IPS-20b (cell line): ENCODE measurements around the gene CEP164.
"Not testable (repeated sequence)": the region's sequence is repeated elsewhere in the genome, so short reads cannot be mapped to it uniquely, and the experiment has no call there.

Experiments used
- H3K27ac ChIP-seq: one replicate; pipeline ENCODE4 v1.5.1; 2013; ENCODE audit warnings: low read length
- H3K27me3 ChIP-seq: 2 replicates; pipeline ENCODE4 v1.6.1; 2013; ENCODE audit warnings: mild to moderate bottlenecking, low read length, inconsistent platforms; ENCODE audit not compliant: insufficient read depth
- H3K36me3 ChIP-seq: 2 replicates; pipeline ENCODE4 v1.6.1; 2013; ENCODE audit warnings: low read depth, mild to moderate bottlenecking, inconsistent platforms, low read length, moderate library complexity; ENCODE audit not compliant: insufficient read depth
- H3K4me1 ChIP-seq: 2 replicates; pipeline ENCODE4 v1.6.1; 2013; ENCODE audit warnings: mild to moderate bottlenecking, control low read depth, inconsistent platforms, low read length, moderate library complexity; ENCODE audit not compliant: insufficient read depth
- H3K4me3 ChIP-seq: 2 replicates; pipeline ENCODE4 v1.5.1; 2013; ENCODE audit warnings: mild to moderate bottlenecking, low read length, inconsistent platforms
- H3K9ac ChIP-seq: 2 replicates; pipeline ENCODE4 v1.6.1; 2013; ENCODE audit warnings: low read depth, mild to moderate bottlenecking, inconsistent platforms, low read length, moderate library complexity
- H3K9me3 ChIP-seq: 2 replicates; pipeline ENCODE4 v1.6.1; 2013; ENCODE audit warnings: mild to moderate bottlenecking, low read depth, low read length, inconsistent platforms; ENCODE audit not compliant: insufficient read depth

The CEP164 gene

DNA sequence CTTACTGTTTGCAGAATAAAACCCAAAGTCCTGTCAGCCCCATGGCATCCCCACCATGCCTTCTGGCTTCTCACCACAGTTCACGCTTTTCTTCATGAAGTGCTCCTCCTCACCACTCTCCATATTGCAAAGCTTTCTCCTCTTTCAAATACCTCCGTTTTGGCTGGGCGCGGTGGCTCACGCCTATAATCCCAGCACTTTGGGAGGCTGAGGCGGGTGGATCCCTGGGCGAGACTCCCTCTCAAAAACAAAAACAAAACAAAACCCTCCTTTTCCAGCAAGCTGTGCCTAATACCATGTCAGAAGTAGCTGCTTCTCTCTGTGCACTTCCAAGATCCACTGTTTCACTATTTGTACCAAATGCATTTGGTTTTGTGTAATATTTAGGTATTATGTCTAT lies 18.3 kb upstream of the CEP164 start:
- H3K27me3 ChIP-seq, result no peaks in the 10 kb centered on the region; the same call in 1 of the 2 replicates
- no peak overlapping the region for H3K27ac ChIP-seq
- no peaks in the 10 kb centered on the region for H3K36me3 ChIP-seq
- no peak overlapping the region for H3K9ac ChIP-seq
- no peaks in the 10 kb centered on the region for H3K4me1 ChIP-seq
- no peaks in the 10 kb centered on the region for H3K9me3 ChIP-seq
- no peak overlapping the region for H3K4me3 ChIP-seq

DNA sequence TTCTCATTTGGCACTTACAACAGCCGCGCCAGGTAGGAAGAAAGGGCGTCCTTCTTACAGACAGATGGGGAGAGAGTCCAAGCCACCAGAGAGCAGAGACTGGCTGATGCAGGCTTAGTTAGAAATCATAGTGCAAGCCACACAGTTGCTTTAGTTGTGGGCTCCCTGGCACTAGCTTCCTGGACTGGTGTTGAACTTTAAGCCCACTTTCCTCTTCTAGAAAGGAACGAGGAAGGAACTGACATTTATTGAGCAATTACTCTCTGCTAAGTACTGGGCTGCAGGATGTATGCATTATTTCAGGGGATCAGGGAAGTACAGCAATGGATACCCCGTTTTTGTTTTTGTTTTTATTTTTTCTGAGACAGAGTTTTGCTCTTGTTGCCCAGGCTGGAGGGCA lies 14.6 kb upstream of the CEP164 start:
- Histone ChIP-seq H3K4me1 (peaks cover 5% of the 10 kb centered on the region; the same call in 1 of the 2 replicates), H3K27ac (no peak overlapping the region), H3K9ac (no peak overlapping the region), H3K27me3 (peaks cover 11% of the 10 kb centered on the region), H3K36me3 (no peaks in the 10 kb centered on the region), H3K9me3 (no peaks in the 10 kb centered on the region), H3K4me3 (no peak overlapping the region)

DNA sequence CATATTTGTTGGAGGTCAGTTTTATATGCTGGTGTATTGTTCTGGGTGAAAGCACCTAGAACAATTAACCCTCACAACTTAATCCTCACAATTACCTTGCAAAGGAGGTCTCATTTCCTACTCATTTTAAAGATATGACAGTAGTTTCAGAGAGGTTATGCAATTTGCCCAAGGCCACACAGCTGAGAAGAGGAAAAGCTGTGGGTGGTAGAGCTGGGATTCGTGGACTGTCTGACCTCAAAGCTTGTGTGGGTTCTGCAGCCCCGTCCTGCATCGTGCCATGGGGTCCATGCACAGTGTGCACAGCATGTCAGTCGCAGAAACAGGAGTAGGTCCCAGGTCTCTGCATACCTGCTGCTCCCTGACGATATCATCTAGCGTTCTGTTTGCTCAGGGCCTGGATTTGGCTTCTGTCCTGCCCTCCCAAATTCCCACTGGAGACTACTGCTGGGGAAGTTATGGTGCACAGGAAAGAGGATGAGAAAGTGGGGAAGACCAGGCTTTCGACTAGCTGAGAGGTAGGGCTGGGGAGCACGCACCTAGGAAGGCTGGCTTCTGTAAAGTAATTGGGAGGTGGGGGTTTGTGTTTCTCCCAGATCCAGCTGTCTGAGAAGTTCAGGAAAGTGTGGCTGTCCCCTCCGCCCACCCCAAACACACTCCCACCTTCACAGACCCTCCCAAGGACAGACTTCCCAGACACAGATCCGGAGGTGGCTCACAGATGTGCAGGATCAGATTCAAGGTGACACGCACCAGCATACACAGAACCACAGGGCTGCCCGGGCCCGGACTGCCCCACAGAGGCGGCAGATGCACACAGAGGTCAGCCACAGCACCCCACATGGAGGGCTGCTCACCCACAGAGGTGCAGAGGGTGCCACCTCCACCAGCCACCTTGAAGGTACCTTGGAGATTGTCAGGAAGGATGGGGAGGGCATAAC lies 13.6 kb upstream of the CEP164 start:
- Histone ChIP-seq H3K9ac (no peak overlapping the region), H3K36me3 (no peaks in the 10 kb centered on the region), H3K4me1 (peaks cover 5% of the 10 kb centered on the region; the same call in 1 of the 2 replicates), H3K27ac (no peak overlapping the region), H3K9me3 (no peaks in the 10 kb centered on the region), H3K4me3 (no peak overlapping the region), H3K27me3 (peaks cover 11% of the 10 kb centered on the region)

DNA sequence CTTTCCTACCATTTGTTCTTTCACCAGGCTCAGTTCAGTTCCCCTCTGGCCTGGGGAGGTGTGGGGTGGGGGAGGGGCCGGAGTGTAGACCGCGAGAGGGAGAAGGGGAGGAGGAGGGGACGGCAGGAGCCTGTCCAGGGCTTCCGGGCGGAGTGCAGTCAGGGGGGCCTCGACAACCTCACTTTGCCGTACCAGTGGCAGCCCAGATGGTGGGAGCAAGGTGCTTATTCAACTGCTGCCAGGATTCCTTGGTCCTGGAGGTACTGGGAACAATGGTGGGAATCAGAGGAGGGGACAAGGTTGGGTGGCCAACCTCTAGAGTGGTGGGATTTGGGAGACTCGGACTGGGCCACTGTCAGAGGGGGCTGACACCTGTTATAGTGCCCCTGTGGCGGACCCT lies 12.8 kb upstream of the CEP164 start:
- H3K27me3 ChIP-seq, result peaks cover 11% of the 10 kb centered on the region
- peak overlapping the region; percentile 72 for H3K4me3 ChIP-seq
- no peak overlapping the region for H3K9ac ChIP-seq
- no peak overlapping the region for H3K27ac ChIP-seq
- no peaks in the 10 kb centered on the region for H3K9me3 ChIP-seq
- peaks cover 5% of the 10 kb centered on the region; the same call in 1 of the 2 replicates for H3K4me1 ChIP-seq
- no peaks in the 10 kb centered on the region for H3K36me3 ChIP-seq

DNA sequence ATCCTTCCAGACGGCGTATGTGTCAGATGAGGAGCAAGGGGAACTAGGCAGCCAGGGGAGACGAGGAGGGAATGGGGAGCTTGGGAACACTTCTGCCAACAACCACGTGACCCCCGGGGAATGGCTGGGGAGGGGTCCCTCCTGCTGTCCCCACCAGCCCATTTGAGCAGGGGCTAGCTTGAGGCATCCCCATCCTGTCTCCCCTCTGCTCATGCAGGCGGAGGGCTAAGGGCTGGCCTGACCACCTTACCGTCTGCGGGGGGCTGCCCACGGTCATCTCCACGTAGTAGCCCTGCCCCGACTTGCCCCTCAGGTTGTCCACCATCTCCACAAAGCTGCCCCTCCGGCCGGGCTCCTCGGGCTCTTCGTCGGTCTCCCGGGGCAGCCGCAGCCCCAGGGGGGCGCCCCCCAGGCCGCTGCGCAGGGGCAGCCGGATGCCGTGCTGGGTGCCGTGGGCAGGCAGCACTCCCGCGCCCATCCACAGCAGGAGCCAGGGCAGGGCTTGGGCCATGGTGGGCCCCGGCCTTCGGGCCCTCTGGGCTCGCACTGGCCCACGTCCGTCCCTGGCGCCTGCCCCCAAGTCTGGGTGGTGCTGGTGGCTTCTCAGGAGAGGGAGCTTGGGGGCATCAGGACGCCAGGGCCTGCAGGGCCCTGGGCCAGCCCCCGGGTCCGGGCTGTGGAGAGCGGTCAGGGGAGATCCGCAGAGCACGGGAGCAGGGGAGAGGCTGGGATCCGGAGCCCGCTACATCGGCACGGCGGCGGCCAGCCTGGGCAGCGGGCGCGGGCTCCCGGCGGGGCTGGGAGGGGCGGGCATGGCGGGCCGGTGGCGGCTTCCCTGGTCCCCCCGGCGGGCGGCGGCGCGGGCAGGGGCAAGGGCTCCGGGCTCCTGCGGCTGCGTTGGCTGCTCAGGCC lies 12.1 kb upstream of the CEP164 start:
- Histone ChIP-seq H3K4me1 (peaks cover 5% of the 10 kb centered on the region; the same call in 1 of the 2 replicates), H3K36me3 (no peaks in the 10 kb centered on the region), H3K27ac (no peak overlapping the region), H3K4me3 (peak overlapping the region; percentile 72), H3K27me3 (peaks cover 11% of the 10 kb centered on the region), H3K9ac (no peak overlapping the region), H3K9me3 (no peaks in the 10 kb centered on the region)

DNA sequence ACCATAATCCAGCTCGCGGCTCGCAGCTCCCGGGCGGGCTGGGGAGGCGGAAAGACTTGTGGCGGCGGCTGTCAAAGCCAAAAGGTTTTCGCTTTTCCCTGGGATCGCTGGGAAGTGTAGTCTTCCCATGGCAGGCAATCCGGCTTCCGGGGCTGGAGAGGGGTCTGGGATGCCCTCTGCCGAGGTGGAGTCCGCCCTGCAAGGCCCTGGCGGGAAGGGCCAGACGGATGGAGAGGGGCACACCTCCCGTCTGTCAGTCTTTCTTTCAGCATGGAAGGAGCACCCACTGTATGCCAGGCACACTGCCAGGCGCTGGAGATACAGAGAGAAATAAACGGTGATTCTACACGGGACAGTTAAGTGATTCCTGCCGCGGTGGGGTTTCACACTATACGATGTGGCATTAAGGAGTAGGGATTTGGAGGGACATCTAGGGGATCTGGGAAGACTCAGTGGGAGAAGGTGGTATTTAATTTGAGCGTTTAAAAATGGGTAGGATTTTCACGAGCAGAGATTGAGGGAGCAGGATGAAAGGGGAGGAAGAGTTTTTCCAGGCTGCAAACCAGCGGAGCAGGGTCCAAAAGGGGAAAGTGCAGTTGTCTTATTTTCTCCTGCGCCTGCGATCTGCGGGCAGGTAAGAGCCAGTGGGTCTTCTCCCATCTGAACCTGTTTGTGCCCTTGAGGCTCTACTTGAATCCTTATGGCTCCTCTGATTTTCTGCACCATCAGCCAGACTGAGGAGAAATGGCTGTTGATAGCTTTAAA lies 11.3 kb upstream of the CEP164 start, which contains the start of gene BACE1:
BACE1 (minus strand) TSS at position 60 of the 765 bp plus-strand sequence. CDS start 461 bp downstream, outside the sequence.
- peaks cover 5% of the 10 kb centered on the region; the same call in 1 of the 2 replicates for H3K4me1 ChIP-seq
- H3K9ac ChIP-seq, result no peak within 1 kb of the TSS; the same call in 1 of the 2 replicates
- no peaks in the 10 kb centered on the region for H3K9me3 ChIP-seq
- H3K36me3 ChIP-seq, result no peaks in the 10 kb centered on the region
- H3K27me3 ChIP-seq, result peaks cover 11% of the 10 kb centered on the region
- no peak within 1 kb of the TSS for H3K27ac ChIP-seq
- peak within 1 kb of the TSS; percentile 72 for H3K4me3 ChIP-seq

DNA sequence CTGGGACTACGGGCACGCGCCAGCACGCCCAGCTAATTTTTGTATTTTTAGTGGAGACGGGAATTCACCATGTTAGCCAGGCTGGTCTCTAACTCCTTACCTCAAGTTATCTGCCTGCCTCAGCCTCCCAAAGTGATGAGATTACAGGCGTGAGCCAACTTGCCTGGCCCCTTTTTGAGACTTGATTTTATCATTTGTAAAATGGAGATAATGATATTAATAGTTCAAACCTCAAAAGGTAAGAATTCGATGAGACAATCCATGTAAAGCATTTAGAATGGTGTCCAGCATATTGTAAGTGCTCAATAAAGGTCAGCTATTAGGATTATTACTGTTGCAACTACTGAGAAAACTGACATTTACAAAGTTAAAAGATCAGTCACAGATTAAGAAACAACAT lies 8.9 kb upstream of the CEP164 start:
- Histone ChIP-seq H3K27ac (no peak overlapping the region), H3K27me3 (peaks cover 11% of the 10 kb centered on the region), H3K4me1 (peaks cover 5% of the 10 kb centered on the region; the same call in 1 of the 2 replicates), H3K9ac (no peak overlapping the region), H3K9me3 (no peaks in the 10 kb centered on the region), H3K4me3 (no peak overlapping the region), H3K36me3 (no peaks in the 10 kb centered on the region)

DNA sequence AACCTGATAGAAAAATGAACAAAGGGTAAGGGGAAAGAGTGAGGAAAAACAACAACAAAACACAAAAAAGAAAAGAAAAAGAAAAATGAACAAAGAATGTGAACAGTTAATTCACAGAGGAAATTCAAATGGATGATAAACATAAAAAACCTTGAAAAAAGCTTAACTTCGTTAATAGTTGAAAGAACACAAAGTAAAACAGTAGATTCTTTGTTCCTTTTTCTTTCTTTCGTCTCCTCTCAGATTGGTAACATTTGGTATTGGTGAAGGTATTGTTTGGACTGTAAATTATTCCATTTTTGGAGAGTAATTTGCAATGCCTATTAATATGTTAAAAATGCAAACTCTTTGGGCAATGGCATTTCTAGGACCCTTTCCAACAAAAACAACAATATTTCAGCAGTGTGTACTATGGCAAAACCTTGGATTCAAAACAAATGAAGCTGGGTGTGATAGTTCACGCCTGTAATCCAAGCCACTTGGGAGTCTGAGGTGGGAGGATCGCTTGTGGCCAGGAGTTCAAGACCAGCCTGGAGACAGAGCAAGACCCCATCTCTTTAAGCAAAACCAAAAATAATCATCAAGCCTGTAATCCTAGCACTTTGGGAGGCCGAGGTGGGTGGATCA lies 8.3 kb upstream of the CEP164 start:
- no peak overlapping the region for H3K27ac ChIP-seq
- H3K36me3 ChIP-seq, result no peaks in the 10 kb centered on the region
- H3K9ac ChIP-seq, result no peak overlapping the region
- H3K4me3 ChIP-seq, result no peak overlapping the region
- peaks cover 11% of the 10 kb centered on the region for H3K27me3 ChIP-seq
- H3K9me3 ChIP-seq, result no peaks in the 10 kb centered on the region
- H3K4me1 ChIP-seq, result peaks cover 5% of the 10 kb centered on the region; the same call in 1 of the 2 replicates

DNA sequence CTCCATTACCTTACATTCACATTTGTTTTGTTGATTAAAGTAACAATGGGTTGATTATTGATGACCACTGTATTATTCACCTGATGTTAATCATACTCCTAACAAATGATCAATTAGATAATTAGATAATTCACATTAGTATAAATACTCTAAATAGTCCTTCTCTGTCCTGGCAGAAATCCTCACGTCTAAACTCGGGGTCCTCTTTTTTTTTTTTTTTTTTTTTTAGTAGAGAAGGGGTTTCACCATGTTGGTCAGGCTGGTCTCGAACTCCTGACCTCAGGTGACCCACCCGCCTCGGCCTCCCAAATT lies 443 bp upstream of the CEP164 start:
- not testable (repeated sequence) for H3K27me3 ChIP-seq, H3K4me1 ChIP-seq, H3K9me3 ChIP-seq, H3K36me3 ChIP-seq, H3K9ac ChIP-seq, H3K27ac ChIP-seq
- H3K4me3 ChIP-seq, result peak overlapping the region; percentile 90; the same call in 1 of the 2 replicates

DNA sequence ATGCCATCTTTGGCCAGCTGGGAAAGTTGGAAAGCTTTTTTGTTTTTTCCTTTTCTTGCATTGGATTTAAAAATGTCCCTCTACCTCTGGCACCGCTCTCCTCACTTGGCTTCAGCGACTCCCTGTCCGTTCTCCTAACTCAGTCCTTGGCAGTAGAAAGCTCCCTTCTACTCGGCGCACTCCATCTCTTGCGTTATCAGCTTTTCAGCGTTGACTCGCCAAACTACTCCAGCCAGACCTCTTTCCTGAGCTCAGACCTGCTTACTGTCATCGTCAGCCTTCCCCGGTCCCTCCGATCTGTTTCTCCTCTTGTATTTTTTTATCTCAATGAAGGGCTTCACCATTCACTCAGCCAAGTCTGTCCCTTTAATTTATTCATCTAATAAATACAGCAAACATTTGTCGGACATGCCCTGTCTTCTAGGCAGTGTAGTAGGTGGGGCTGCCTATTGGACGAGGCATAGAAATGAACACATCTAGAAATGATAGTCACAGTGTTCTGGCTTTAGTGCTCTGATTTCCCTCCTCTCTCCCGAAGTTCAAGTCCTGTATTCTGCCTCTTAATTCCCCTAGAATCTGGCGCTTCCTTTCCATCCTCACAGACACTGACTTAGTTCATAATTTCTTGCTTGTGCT lies 839 bp downstream of the CEP164 start:
- H3K4me3 ChIP-seq, result peak overlapping the region; percentile 90
- peak overlapping the region; percentile 82; the same call in 1 of the 2 replicates for H3K9ac ChIP-seq
- H3K27ac ChIP-seq, result no peak overlapping the region
- no peaks in the 10 kb centered on the region for H3K9me3 ChIP-seq
- H3K36me3 ChIP-seq, result no peaks in the 10 kb centered on the region
- no peaks in the 10 kb centered on the region for H3K4me1 ChIP-seq
- 0 out of 2 replicates have a peak, but pooled peaks cover 7% of the 10 kb centered on the region for H3K27me3 ChIP-seq
